ENCODE data around the gene FLOT1.

FLOT1 gene

GRCh38 chr6:30700340-30700739, 42.1 kb downstream of the FLOT1 start:
- no peak for DNase-seq (ENCODE audit: low read depth in 2 of 2)

GRCh38 chr6:30696432-30696831, 46.1 kb downstream of the FLOT1 start:
- no peak for DNase-seq (ENCODE audit: low read depth in 2 of 2)

GRCh38 chr6:30691208-30691847, 51.2 kb downstream of the FLOT1 start:
- no peak for DNase-seq (ENCODE audit: low read depth in 2 of 2)

- peak; percentile 44 to 53 for DNase-seq (ENCODE audit: low read depth in 2 of 2)
Measured at GRCh38 chr6:30690403-30691207, 51.9 kb downstream of the FLOT1 start, which contains the start of gene NRM. Gene NRM, minus strand, starts transcription at chr6:30690984. Its CDS starts 10 bp downstream, at chr6:30690974.

GRCh38 chr6:30689985-30690384, 52.5 kb downstream of the FLOT1 start:
- DNase-seq (ENCODE audit: low read depth in 2 of 2), result no peak

GRCh38 chr6:30689022-30689865, 53.2 kb downstream of the FLOT1 start:
- no peak for DNase-seq (ENCODE audit: low read depth in 2 of 2)

GRCh38 chr6:30688569-30688968, 53.9 kb downstream of the FLOT1 start:
- no peak for DNase-seq (ENCODE audit: low read depth in 2 of 2)

GRCh38 chr6:30687659-30688431, 54.6 kb downstream of the FLOT1 start:
- DNase-seq (ENCODE audit: low read depth in 2 of 2), result no peak

- peak; percentile 60 to 65 for DNase-seq (ENCODE audit: low read depth in 2 of 2)
Measured at GRCh38 chr6:30686908-30687658, 55.4 kb downstream of the FLOT1 start.

- peak; percentile 64 to 77 for DNase-seq (ENCODE audit: low read depth in 2 of 2)
Measured at GRCh38 chr6:30686009-30686907, 56.2 kb downstream of the FLOT1 start, which contains the start of gene PPP1R18. Gene PPP1R18, minus strand, starts transcription at chr6:30686645. Its CDS starts 627 bp downstream, at chr6:30686018.

- DNase-seq (ENCODE audit: low read depth in 2 of 2), result no peak
Measured at GRCh38 chr6:30685157-30686008, 57.1 kb downstream of the FLOT1 start.

GRCh38 chr6:30684386-30685156, 57.9 kb downstream of the FLOT1 start:
- DNase-seq (ENCODE audit: low read depth in 2 of 2), result peak in 1 of 2 donors; percentile 17

- no peak for DNase-seq (ENCODE audit: low read depth in 2 of 2)
Measured at GRCh38 chr6:30683980-30684338, 58.5 kb downstream of the FLOT1 start.

- DNase-seq (ENCODE audit: low read depth in 2 of 2), result no peak
Measured at GRCh38 chr6:30683183-30683979, 59.1 kb downstream of the FLOT1 start.

- peak; percentile 75 to 76 for DNase-seq (ENCODE audit: low read depth in 2 of 2)
Measured at GRCh38 chr6:30682143-30683117, 60.1 kb downstream of the FLOT1 start.

GRCh38 chr6:30681766-30682142, 60.7 kb downstream of the FLOT1 start:
- no peak for DNase-seq (ENCODE audit: low read depth in 2 of 2)
